CD14-positive monocyte (primary cell): Measurements from ENCODE around the gene TMEM30B. TPM values are rescaled to one million over a fixed set of nuclear protein-coding genes. Genes with fewer than 3 reads are reported as not detected.
A peak's percentile ranks its signal among the peaks of the same experiment; 100 is the strongest.

ENCODE experiments used
- DNase-seq, 3 donors: peaks; one replicate each; pipeline ENCODE4 v3.0.0-alpha.2; 2011 to 2022
- H2AFZ ChIP-seq: 2 replicates; pipeline ENCODE4 v1.6.0; 2012; ENCODE audit warnings: mild to moderate bottlenecking, low read depth, low read length, inconsistent platforms; ENCODE audit not compliant: insufficient read depth, poor library complexity, severe bottlenecking
- H3K27ac ChIP-seq, 2 donors: 1 replicate in 1 of 2; 2 replicates in 1 of 2; pipeline ENCODE4 v1.5.1; 2012 to 2013; ENCODE audit warnings: low read length in 2 of 2, control low read depth in 1 of 2, inconsistent platforms in 1 of 2, low read depth in 1 of 2, mild to moderate bottlenecking in 1 of 2
- H3K27me3 ChIP-seq, 2 donors: one replicate each; pipeline versions ENCODE4 v1.6.0 to v1.6.1; 2011 to 2013; ENCODE audit warnings: low read length in 2 of 2; ENCODE audit not compliant: control insufficient read depth in 2 of 2, insufficient read depth in 2 of 2
- H3K36me3 ChIP-seq, 2 donors: replicated peaks in 1 of 2; 1 replicate in 1 of 2; 2 replicates in 1 of 2; pipeline versions ENCODE4 v1.5.1 to v1.6.1; 2012 to 2013; ENCODE audit warnings: low read length in 2 of 2, control low read depth in 1 of 2, inconsistent platforms in 1 of 2, mild to moderate bottlenecking in 1 of 2; ENCODE audit not compliant: insufficient read depth in 2 of 2, control insufficient read depth in 1 of 2
- H3K4me1 ChIP-seq, 2 donors: 1 replicate in 1 of 2; 2 replicates in 1 of 2; pipeline versions ENCODE4 v1.5.1 to v1.6.1; 2012 to 2013; ENCODE audit warnings: low read length in 2 of 2, control low read depth in 1 of 2, inconsistent platforms in 1 of 2, mild to moderate bottlenecking in 1 of 2, moderate library complexity in 1 of 2; ENCODE audit not compliant: insufficient read depth in 2 of 2, control insufficient read depth in 1 of 2
- H3K4me2 ChIP-seq: replicated peaks from 2 replicates; pipeline ENCODE3; 2012; ENCODE audit warnings: low read length, moderate library complexity, mild to moderate bottlenecking; ENCODE audit not compliant: poor library complexity, severe bottlenecking; ENCODE audit errors: extremely low read depth
- H3K4me3 ChIP-seq, 3 experiments: fragments of 200-600 bp in 1 of 3; sonication (generic) in 1 of 3; replicated peaks in 1 of 3; 1 replicate in 2 of 3; 2 replicates in 1 of 3; pipeline ENCODE4 v1.5.1; 2011 to 2013; ENCODE audit warnings: low read length in 3 of 3, mild to moderate bottlenecking in 3 of 3, control low read depth in 2 of 3, low read depth in 2 of 3, inconsistent platforms in 1 of 3, moderate library complexity in 1 of 3
- H3K79me2 ChIP-seq: 2 replicates; pipeline ENCODE4 v1.6.0; 2012; ENCODE audit warnings: mild to moderate bottlenecking, control low read depth, inconsistent platforms, low read length, moderate library complexity; ENCODE audit not compliant: insufficient read depth
- H3K9ac ChIP-seq: 2 replicates; pipeline ENCODE4 v1.6.0; 2017; ENCODE audit warnings: low read length, mild to moderate bottlenecking; ENCODE audit not compliant: insufficient read depth, poor library complexity, severe bottlenecking
- H3K9me3 ChIP-seq, 2 donors: replicated peaks in 1 of 2; 1 replicate in 1 of 2; 2 replicates in 1 of 2; pipeline versions ENCODE4 v1.5.1 to v1.6.1; 2012 to 2013; ENCODE audit warnings: low read length in 2 of 2, control low read depth in 1 of 2; ENCODE audit not compliant: control insufficient read depth in 1 of 2, insufficient read depth in 1 of 2
- H4K20me1 ChIP-seq: 2 replicates; pipeline ENCODE4 v1.6.0; 2012; ENCODE audit warnings: mild to moderate bottlenecking, low read length, control low read depth, moderate library complexity; ENCODE audit not compliant: insufficient read depth
- H3K27ac Mint-ChIP-seq, 7 donors: one replicate each; pipeline ENCODE4 v1.8.0; 2020; ENCODE audit warnings: mild to moderate bottlenecking in 7 of 7, mixed read lengths in 7 of 7, moderate library complexity in 6 of 7, inconsistent platforms in 2 of 7
- H3K27me3 Mint-ChIP-seq, 3 donors: one replicate each; pipeline ENCODE4 v1.8.0; 2021 to 2022; ENCODE audit warnings: low read depth in 3 of 3, mild to moderate bottlenecking in 3 of 3, mixed read lengths in 3 of 3, moderate library complexity in 3 of 3, inconsistent platforms in 1 of 3
- H3K36me3 Mint-ChIP-seq, 2 donors: one replicate each; pipeline ENCODE4 v1.8.0; 2020; ENCODE audit warnings: mixed read lengths in 2 of 2, inconsistent platforms in 1 of 2, mild to moderate bottlenecking in 1 of 2
- H3K4me1 Mint-ChIP-seq: one replicate; pipeline ENCODE4 v1.8.0; 2020; ENCODE audit warnings: mild to moderate bottlenecking, mixed read lengths
- H3K4me3 Mint-ChIP-seq, 2 donors: one replicate each; pipeline ENCODE4 v1.8.0; 2020; ENCODE audit warnings: mild to moderate bottlenecking in 2 of 2, mixed read lengths in 2 of 2, moderate library complexity in 1 of 2
- H3K9me3 Mint-ChIP-seq, 7 donors: one replicate each; pipeline ENCODE4 v1.8.0; 2020 to 2022; ENCODE audit warnings: mixed read lengths in 7 of 7, mild to moderate bottlenecking in 6 of 7, moderate library complexity in 6 of 7, inconsistent platforms in 2 of 7
- WGBS: methylation state at CpG from one replicate; pipeline ENCODE4 v1.1.5; 2013; ENCODE audit warnings: missing lambda C conversion rate; ENCODE audit not compliant: insufficient coverage; 5-methylcytosine and 5-hydroxymethylcytosine counted together
- intact Hi-C, 2 donors: fragments of 100-400 bp; cut with micrococcal nuclease; formaldehyde crosslinking; loops; one replicate each; pipeline versions ENCODE4 v1.15.0 to v1.15.1; 2023
- polyA plus RNA-seq, 3 donors: library from polyadenylated mRNA; depleted of rRNA in 1 of 3; unstranded in 2 of 3; stranded (reverse) in 1 of 3; fragments of 300-500 nt in 2 of 3; fragments of >200 nt in 1 of 3; fragmentation: Illumina TruSeq in 2 of 3; gene quantifications; 1 replicate in 2 of 3; 2 replicates in 1 of 3; pipeline ENCODE4 v1.2.3, GENCODE V29; 2012 to 2021
- TF ChIP-seq, protein P1 (sequence below): fragments of 200-600 bp; IDR thresholded peaks from one replicate; pipeline ENCODE4 v1.8.0; 2022; ENCODE audit warnings: antibody characterized with exemption, mild to moderate bottlenecking

The TMEM30B gene
- polyA plus RNA-seq, 3 donors: not detected

DNA sequence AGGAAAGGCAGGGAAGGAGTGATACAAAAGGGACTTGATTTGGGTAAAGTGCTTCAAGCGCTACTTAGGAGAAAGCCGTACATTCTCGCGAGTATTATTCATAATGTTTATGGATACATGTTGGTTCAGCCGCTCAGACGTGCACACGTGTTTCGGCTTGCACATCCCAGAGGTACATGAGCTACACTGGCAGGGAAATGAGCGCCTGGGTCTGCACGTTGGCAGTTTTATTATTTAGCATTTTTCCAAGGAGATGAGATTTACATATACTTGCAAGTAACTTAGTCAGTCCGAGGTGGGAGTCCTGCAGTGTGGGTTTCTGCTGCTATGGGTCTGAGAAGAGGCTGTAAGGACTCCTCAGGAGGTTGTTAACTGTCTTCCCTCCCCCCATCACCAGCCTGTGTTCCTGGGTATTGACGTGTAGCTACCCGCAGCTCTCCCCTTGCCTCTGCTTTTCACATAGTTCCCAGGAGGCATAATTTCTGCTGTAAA lies 41.7 kb upstream of the TMEM30B start:
- H4K20me1 ChIP-seq: no peaks in the 10 kb centered on the region
- TF ChIP-seq, protein P1, sequence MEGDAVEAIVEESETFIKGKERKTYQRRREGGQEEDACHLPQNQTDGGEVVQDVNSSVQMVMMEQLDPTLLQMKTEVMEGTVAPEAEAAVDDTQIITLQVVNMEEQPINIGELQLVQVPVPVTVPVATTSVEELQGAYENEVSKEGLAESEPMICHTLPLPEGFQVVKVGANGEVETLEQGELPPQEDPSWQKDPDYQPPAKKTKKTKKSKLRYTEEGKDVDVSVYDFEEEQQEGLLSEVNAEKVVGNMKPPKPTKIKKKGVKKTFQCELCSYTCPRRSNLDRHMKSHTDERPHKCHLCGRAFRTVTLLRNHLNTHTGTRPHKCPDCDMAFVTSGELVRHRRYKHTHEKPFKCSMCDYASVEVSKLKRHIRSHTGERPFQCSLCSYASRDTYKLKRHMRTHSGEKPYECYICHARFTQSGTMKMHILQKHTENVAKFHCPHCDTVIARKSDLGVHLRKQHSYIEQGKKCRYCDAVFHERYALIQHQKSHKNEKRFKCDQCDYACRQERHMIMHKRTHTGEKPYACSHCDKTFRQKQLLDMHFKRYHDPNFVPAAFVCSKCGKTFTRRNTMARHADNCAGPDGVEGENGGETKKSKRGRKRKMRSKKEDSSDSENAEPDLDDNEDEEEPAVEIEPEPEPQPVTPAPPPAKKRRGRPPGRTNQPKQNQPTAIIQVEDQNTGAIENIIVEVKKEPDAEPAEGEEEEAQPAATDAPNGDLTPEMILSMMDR: no peak
- H3K27ac ChIP-seq: no peak overlapping the region
- H3K36me3 ChIP-seq: no peaks in the 10 kb centered on the region
- H3K79me2 ChIP-seq: peaks cover 28% of the 10 kb centered on the region
- no peak for DNase-seq
- H3K9ac ChIP-seq: peak overlapping the region; percentile 76
- H3K4me2 ChIP-seq: peak overlapping the region; percentile 98
- Mint-ChIP-seq H3K27me3 (peaks cover 10 to 17% (median 16%) of the 10 kb centered on the region in 3 donors), H3K4me1 (peaks cover 26% of the 10 kb centered on the region), H3K27ac (peak overlapping the region in 3 of 7 donors; percentile 40 to 84 (median 77)), H3K36me3 (peaks cover 0 to 11% of the 10 kb centered on the region in 2 donors), H3K9me3 (peaks cover 0 to 4% (median 0%) of the 10 kb centered on the region in 7 donors), H3K4me3 (peak overlapping the region in 1 of 2 donors; percentile 97)
- intact Hi-C loops: loop anchor here in 1 of 2 donors (5.0 kb wide), 1 partner anchor 114 kb away; no protein-coding TSS in a partner anchor
- H3K4me1 ChIP-seq: peaks cover 18 to 19% of the 10 kb centered on the region in 2 donors
- WGBS: 1% methylated on average over 9 of the region's 13 CpGs
- H3K9me3 ChIP-seq: no peaks in the 10 kb centered on the region
- peak overlapping the region; percentile 98 for H2AFZ ChIP-seq
- H3K27me3 ChIP-seq: peaks cover 4 to 11% of the 10 kb centered on the region in 2 donors
- peak overlapping the region; percentile 66 to 90 (median 73) for H3K4me3 ChIP-seq

DNA sequence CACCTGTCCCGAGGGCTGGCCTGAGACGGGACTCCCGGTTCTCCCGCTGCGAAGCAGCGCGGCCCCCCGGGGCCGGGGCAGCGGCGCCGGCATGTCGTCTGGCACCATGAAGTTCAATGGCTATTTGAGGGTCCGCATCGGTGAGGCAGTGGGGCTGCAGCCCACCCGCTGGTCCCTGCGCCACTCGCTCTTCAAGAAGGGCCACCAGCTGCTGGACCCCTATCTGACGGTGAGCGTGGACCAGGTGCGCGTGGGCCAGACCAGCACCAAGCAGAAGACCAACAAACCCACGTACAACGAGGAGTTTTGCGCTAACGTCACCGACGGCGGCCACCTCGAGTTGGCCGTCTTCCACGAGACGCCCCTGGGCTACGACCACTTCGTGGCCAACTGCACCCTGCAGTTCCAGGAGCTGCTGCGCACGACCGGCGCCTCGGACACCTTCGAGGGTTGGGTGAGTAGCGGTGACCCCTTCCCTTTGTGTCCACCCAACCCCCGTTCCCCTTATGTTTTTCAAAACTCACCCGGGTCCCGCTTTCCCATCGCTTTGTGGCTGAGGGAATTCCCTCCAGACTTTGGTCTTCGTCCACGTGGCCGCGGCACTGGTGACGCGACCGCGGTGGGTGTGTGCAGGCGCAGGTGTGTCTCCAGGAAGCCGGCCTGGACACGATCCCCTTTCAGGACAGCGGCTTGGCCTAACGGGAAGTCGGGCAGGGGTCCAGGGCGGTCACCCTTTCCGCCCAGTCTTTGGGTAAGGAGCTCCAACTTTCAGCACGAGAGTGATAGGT lies 41.1 kb upstream of the TMEM30B start:
- H3K27ac ChIP-seq: peak overlapping the region in 1 of 2 donors; percentile 62
- peaks cover 23% of the 10 kb centered on the region for H3K79me2 ChIP-seq
- H3K4me2 ChIP-seq: peak overlapping the region; percentile 98
- Mint-ChIP-seq H3K36me3 (peaks cover 0 to 11% of the 10 kb centered on the region in 2 donors), H3K27me3 (peaks cover 10 to 17% (median 16%) of the 10 kb centered on the region in 3 donors), H3K27ac (peak overlapping the region in 3 of 7 donors; percentile 40 to 84 (median 77)), H3K9me3 (peaks cover 0 to 4% (median 0%) of the 10 kb centered on the region in 7 donors), H3K4me1 (peaks cover 26% of the 10 kb centered on the region), H3K4me3 (peak overlapping the region in 1 of 2 donors; percentile 97)
- peak overlapping the region; percentile 98 for H2AFZ ChIP-seq
- TF ChIP-seq, protein P1: no peak
- WGBS: under 1% methylated on average over 53 of the region's 63 CpGs
- no peaks in the 10 kb centered on the region for H3K36me3 ChIP-seq
- peaks cover 18 to 19% of the 10 kb centered on the region in 2 donors for H3K4me1 ChIP-seq
- H3K4me3 ChIP-seq: peak overlapping the region; percentile 66 to 90 (median 73)
- intact Hi-C loops: loop anchor here in 1 of 2 donors (5.0 kb wide), 1 partner anchor 115 kb away; no protein-coding TSS in a partner anchor
- peak in 1 of 3 donors; percentile 22 for DNase-seq
- no peaks in the 10 kb centered on the region for H3K9me3 ChIP-seq
- peaks cover 4 to 11% of the 10 kb centered on the region in 2 donors for H3K27me3 ChIP-seq
- H4K20me1 ChIP-seq: no peaks in the 10 kb centered on the region
- H3K9ac ChIP-seq: peak overlapping the region; percentile 76
